DMS153 treated with DMSO at 0.1 percent for 48 hours (cell line): Measurements from ENCODE around the gene FNIP2.
"Not testable (repeated sequence)": the region's sequence is repeated elsewhere in the genome, so short reads cannot be mapped to it uniquely, and the experiment has no call there.

Experiments used
- DNase-seq: peaks from one replicate; lab custom pipeline; 2025; ENCODE audit not compliant: unreplicated experiment; lab: John Stamatoyannopoulos, UW

Gene FNIP2

GRCh38 chr4:158768555-158769174, at the start of gene FNIP2:
Gene FNIP2, plus strand, starts transcription at chr4:158769026. Its CDS starts 187 bp downstream, at chr4:158769213.
- DNase-seq, result peak; percentile 61

- DNase-seq, result no peak
Observed at GRCh38 chr4:158721680-158722079, 47.1 kb upstream of the FNIP2 start.

DNA sequence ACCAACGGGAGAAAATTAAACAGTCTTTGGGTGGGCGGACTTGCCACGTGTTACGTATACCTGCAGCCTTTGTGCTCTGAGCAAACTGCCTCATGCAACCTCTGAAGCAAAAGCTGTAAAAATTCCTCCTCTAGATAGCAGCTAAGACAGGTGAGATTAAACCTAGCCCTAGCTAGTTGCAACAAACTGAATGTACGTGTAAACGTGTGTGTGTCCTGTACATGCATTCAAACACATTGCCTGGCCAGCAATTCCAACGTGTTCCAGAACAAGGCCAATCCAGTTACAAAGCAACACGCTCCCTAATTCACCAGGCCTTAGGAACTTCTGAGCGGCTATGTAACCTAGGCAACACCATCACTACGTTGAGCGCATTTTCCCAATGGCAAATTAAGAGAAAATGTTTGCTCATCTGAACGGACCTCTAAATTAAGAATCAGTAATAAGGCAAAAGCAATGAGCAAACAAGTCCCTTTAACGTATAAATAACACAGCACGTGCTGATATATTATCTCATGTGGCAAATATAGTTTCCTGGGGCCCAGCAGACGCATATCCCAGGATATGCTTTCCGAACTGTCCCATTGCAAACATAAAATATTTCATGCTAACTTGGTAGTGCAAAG, 46.4 kb upstream of the FNIP2 start:
- no peak for DNase-seq

- DNase-seq, result peak; percentile 53
Observed at GRCh38 chr4:158722917-158723793, 45.7 kb upstream of the FNIP2 start, which contains the start of gene PPID. Gene PPID, minus strand, starts transcription at chr4:158723396. Its CDS starts 108 bp downstream, at chr4:158723288.

- no peak for DNase-seq
Observed at GRCh38 chr4:158724637-158725036, 44.2 kb upstream of the FNIP2 start.

DNA sequence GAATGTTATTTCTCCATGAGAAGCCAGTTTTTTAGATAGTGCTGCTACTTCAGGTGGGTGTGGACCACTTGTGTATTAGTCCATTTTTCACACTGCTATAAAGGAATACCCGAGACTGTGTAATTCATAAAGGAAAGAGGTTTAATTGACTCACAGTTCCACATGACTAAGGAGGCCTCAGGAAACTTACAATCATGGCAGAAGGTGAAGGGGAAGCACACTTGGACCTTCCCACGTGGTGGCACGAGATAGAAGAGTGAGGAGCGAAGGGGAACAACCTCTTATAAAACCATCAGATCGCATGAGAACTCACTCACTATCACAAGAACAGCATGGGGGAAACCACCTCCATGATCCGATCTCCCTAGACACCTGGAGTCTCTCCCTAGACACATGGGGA, 42.2 kb upstream of the FNIP2 start:
- no peak for DNase-seq

- no peak for DNase-seq
Observed at GRCh38 chr4:158728236-158728635, 40.6 kb upstream of the FNIP2 start.

DNA sequence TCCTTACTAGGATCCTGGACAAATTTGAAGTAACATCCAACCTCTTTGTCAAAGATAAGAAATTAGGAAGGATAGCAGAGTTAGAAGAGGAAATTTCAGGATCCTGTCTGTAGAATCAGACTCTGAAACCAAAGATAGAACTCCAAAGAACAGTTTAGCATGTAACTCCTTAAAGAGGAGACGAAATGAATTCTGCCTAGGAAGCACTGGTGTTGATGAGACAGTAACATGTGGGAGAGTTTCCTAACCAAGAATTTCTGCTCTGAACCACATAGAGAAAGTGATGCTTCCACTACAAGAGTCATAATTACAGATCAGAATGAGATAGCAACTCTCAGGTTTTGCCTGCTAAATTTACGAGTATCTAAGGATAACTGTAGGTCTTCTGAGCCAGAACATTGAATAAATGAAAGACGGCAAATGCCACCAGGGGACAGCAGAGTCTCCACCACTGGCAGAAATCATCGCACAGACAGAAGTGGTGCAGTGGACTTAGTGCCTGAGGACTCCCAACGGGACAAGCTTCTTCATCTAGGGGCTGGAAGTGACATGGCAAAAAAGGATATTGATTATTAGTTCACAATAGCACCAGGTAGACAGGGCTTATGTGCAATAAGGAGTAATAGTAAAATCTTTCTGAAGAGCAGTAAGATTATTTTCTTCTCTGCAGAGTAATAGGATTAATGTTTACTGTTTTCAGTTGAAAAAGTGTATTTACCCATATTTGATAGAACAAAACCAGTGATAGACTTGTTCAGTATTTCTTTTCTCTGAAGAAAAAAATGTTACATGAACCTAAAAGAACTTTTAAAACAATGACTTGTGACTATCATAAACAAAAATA, 38.9 kb upstream of the FNIP2 start:
- peak; percentile 23 for DNase-seq

DNA sequence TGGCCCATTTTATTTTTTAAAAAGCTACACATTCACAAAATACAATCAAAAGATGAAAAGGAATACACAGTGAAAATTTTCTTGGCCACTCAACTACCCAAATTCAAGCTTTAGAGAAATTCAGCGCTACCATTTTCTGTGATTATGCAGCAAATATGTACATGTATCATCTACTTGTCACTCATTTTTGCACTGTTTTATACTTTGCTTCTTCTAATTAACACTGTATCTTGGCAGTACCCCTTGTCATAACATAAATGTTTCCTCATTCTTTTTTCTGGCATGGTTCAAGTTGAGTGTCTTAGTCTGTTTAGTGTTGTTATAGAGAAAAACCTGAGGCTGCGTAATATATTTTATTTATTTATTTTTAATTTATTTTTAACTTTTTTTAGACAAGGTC, 30.0 kb upstream of the FNIP2 start:
- no peak for DNase-seq

- no peak for DNase-seq
Observed at GRCh38 chr4:158739600-158739999, 29.2 kb upstream of the FNIP2 start.

GRCh38 chr4:158741326-158742021, 27.4 kb upstream of the FNIP2 start:
- no peak for DNase-seq

DNA sequence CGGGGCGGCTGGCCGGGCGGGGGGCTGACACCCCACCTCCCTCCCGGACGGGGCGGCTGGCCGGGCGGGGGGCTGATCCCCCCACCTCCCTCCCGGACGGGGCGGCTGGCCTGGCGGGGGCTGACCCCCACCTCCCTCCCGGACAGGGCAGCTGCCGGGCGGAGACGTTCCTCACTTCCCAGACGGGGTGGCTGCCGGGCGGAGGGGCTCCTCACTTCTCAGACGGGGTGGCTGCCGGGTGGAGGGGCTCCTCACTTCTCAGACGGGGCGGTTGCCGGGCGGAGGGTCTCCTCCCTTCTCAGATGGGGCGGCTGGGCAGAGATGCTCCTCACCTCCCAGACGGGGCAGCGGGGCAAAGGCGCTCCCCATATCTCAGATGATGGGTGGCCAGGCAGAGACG, 22.3 kb upstream of the FNIP2 start:
- not testable (repeated sequence) for DNase-seq

- no peak for DNase-seq
Observed at GRCh38 chr4:158750379-158750778, 18.4 kb upstream of the FNIP2 start.

- DNase-seq, result no peak
Observed at GRCh38 chr4:158754385-158755180, 14.2 kb upstream of the FNIP2 start.

DNA sequence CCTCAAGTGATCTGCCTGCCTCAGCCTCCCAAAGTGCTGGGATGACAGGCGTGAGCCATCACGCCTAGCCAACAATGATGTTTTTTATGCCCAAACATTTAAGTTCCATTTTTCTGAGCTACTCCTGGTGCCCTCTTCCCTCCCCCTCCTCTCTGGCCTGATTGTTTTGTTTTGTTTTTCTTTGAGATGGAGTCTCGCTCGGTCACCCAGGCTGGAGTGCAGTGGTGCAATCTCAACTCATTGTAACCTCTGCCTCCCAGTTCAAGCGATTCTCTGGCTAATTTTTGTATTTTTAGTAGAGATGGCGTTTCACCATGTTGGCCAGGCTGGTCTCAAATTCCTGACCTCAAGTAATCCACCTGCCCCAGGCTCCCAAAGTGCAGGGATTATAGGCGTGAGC, 13.0 kb upstream of the FNIP2 start:
- not testable (repeated sequence) for DNase-seq

GRCh38 chr4:158756588-158756987, 12.2 kb upstream of the FNIP2 start:
- DNase-seq, result no peak

GRCh38 chr4:158758142-158758541, 10.7 kb upstream of the FNIP2 start:
- DNase-seq, result no peak

DNA sequence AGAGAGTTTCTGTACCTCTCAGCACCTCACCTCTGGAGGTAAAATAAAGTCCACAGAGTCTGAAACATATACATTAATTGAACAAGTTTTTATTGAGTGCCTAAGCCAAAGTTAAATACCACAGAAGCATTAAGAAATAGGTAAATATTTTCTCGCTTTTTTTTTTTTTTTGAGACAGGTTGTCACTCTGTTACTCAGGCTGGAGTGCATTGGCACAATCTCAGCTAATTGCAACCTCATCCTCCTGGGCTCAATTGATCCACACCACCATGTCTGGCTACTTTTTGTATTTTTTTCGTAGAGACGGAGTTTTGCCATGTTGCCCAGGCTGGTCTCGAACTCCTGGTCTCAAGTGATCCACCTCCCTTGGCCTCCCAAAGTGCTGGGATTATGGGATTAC, 10.1 kb upstream of the FNIP2 start:
- DNase-seq, result no peak

DNA sequence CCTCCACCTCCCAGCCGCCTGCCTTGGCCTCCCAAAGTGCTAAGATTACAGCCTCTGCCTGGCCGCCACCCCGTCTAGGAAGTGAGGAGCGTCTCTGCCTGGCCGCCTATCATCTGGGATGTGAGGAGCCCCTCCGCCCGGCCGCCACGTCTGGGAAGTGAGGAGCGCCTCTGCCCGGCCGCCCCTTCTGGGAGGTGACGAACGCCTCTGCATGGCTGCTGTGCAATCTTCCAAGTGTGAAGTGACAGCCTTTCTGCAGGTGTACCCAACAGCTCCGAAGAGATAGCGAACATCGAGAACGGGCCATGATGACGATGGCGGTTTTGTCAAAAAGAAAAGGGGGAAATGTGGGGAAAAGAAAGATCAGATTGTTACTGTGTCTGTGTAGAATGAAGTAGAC, 9.3 kb upstream of the FNIP2 start:
- not testable (repeated sequence) for DNase-seq

DNA sequence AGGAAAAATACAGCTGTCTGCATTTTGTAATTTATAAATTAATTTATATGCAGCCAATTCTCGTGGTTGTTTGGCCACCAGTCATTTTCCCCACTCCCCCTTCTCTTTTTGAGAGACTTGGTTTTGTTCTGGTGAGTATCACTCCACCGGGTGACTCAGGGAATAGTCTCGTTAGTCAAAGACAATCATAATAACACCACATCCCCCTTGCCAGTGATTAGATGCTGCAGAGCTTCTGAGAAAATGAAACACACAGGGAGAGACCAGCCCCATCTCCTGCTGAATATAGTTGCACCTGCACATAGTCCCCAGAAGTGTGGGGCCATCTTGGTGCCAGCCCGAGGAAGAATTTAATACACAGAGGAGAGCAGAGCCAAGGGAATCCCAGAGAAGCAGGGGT, 8.0 kb upstream of the FNIP2 start:
- DNase-seq, result no peak
